Measurements from ENCODE around the gene TSG101. TPM values are rescaled to one million over a fixed set of nuclear protein-coding genes. Genes with fewer than 3 reads are reported as not detected.

TSG101 gene
- polyA plus RNA-seq, 1 donor (not counting 4 experiments of a cell fraction or from before 2014, with no cell fraction given), result 113 TPM

DNA sequence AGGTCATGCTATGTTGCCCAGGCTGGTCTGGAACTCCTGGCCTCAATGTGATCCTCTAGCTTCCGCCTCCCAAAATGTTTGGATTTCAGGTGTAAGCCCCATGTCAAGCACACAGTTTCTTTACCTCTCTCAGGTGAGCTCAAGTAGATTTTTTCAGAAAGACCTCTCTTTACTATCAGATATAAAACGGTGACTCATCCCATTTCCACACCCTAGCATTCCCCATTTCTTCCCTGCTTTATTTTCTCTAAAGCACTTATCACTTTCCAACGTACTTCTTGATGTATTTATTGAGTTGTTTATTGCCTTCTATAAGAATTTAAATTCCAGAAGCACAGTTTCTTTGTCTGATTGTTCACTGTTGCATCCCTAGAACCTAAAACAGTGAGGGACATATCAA is 3.7 kb downstream of the TSG101 start:
- H3K36me3 ChIP-seq (ENCODE audit: control insufficient read depth in 2 of 2, extremely low read depth in 1 of 2, insufficient read depth in 2 of 2, low read length in 2 of 2), result peaks cover 1 to 2% of the 10 kb centered on the region in 2 experiments
- H2AFZ ChIP-seq (ENCODE audit: control insufficient read depth, low read length), result no peak overlapping the region
- no peak overlapping the region for H3K4me3 ChIP-seq (ENCODE audit: control insufficient read depth in 2 of 3, extremely low read depth in 1 of 3, insufficient read depth in 2 of 3, low read depth in 1 of 3, low read length in 3 of 3)
- TF ChIP-seq EZH2 (IDR thresholded peaks at IDR 0.05; ENCODE audit: low read length), result no peak
- TF ChIP-seq CTCF (optimal IDR thresholded peaks at IDR 0.05 in 1 of 3, IDR thresholded peaks at IDR 0.05 in 1 of 3, conservative IDR thresholded peaks at IDR 0.05 in 1 of 3; ENCODE audit: extremely low read depth in 1 of 3, insufficient read depth in 2 of 3, low read length in 3 of 3), result no peak
- H3K9ac ChIP-seq (ENCODE audit: control insufficient read depth, extremely low read depth, insufficient read depth, low read length), result no peak overlapping the region
- no peak for FAIRE-seq
- no peak overlapping the region for H3K4me2 ChIP-seq (ENCODE audit: control insufficient read depth, extremely low read depth, insufficient read depth, low read depth, low read length)
- H3K27me3 ChIP-seq (ENCODE audit: control insufficient read depth, extremely low read depth, insufficient read depth, low read length), result no peaks in the 10 kb centered on the region
- H3K9me3 ChIP-seq (ENCODE audit: control insufficient read depth, low read depth, low read length), result no peaks in the 10 kb centered on the region
- H3K27ac ChIP-seq (ENCODE audit: control insufficient read depth, insufficient read depth, low read length), result peak overlapping the region; percentile 6
- no peaks in the 10 kb centered on the region for H4K20me1 ChIP-seq (ENCODE audit: control insufficient read depth, extremely low read depth, insufficient read depth, low read length)
- H3K79me2 ChIP-seq (ENCODE audit: control insufficient read depth, insufficient read depth, low read length), result peaks cover 52% of the 10 kb centered on the region
- dilution Hi-C loops (cut with MboI; ENCODE audit: extremely low pct_ligation_motif_present, low sequenced_read_pairs), result no loop called here
- H3K9me1 ChIP-seq (ENCODE audit: control insufficient read depth, extremely low read depth, insufficient read depth, low read length), result no peaks in the 10 kb centered on the region
- no peak for DNase-seq (ENCODE audit: low read depth, low spot score)
- H3K4me1 ChIP-seq (ENCODE audit: control insufficient read depth, extremely low read depth, insufficient read depth, low read length), result peaks cover 10% of the 10 kb centered on the region

- Histone ChIP-seq H3K27ac (ENCODE audit: control insufficient read depth, insufficient read depth, low read length) (peak overlapping the region; percentile 6), H3K9me3 (ENCODE audit: control insufficient read depth, low read depth, low read length) (no peaks in the 10 kb centered on the region), H4K20me1 (ENCODE audit: control insufficient read depth, extremely low read depth, insufficient read depth, low read length) (no peaks in the 10 kb centered on the region), H3K4me2 (ENCODE audit: control insufficient read depth, extremely low read depth, insufficient read depth, low read depth, low read length) (no peak overlapping the region), H3K79me2 (ENCODE audit: control insufficient read depth, insufficient read depth, low read length) (peaks cover 48% of the 10 kb centered on the region), H3K9me1 (ENCODE audit: control insufficient read depth, extremely low read depth, insufficient read depth, low read length) (no peaks in the 10 kb centered on the region), H3K36me3 (ENCODE audit: control insufficient read depth in 2 of 2, extremely low read depth in 1 of 2, insufficient read depth in 2 of 2, low read length in 2 of 2) (peaks cover 2 to 3% of the 10 kb centered on the region in 2 experiments), H3K4me1 (ENCODE audit: control insufficient read depth, extremely low read depth, insufficient read depth, low read length) (peaks cover 5% of the 10 kb centered on the region), H3K9ac (ENCODE audit: control insufficient read depth, extremely low read depth, insufficient read depth, low read length) (no peak overlapping the region), H3K4me3 (ENCODE audit: control insufficient read depth in 2 of 3, extremely low read depth in 1 of 3, insufficient read depth in 2 of 3, low read depth in 1 of 3, low read length in 3 of 3) (no peak overlapping the region), H2AFZ (ENCODE audit: control insufficient read depth, low read length) (no peak overlapping the region), H3K27me3 (ENCODE audit: control insufficient read depth, extremely low read depth, insufficient read depth, low read length) (no peaks in the 10 kb centered on the region)
- DNase-seq (ENCODE audit: low read depth, low spot score) (no peak), FAIRE-seq (no peak)
- dilution Hi-C loops (cut with MboI; ENCODE audit: extremely low pct_ligation_motif_present, low sequenced_read_pairs), result no loop called here
- peak in 1 of 3 experiments; percentile 30 for TF ChIP-seq CTCF (optimal IDR thresholded peaks at IDR 0.05 in 1 of 3, IDR thresholded peaks at IDR 0.05 in 1 of 3, conservative IDR thresholded peaks at IDR 0.05 in 1 of 3; ENCODE audit: extremely low read depth in 1 of 3, insufficient read depth in 2 of 3, low read length in 3 of 3)
- no peak for TF ChIP-seq EZH2 (IDR thresholded peaks at IDR 0.05; ENCODE audit: low read length)
Measured at GRCh38 chr11:18522388-18522787, 4.4 kb downstream of the TSG101 start.

Measured in keratinocyte (primary cell).